Neural progenitor cell (in vitro differentiated cells): Measurements from ENCODE around the gene PDLIM5.

ENCODE experiments used
- CTCF ChIP-seq: fragments of 200-600 bp; sonication (generic); IDR thresholded peaks from 2 replicates; pipeline ENCODE4 v1.5.1; 2017; ENCODE audit warnings: antibody characterized with exemption, mild to moderate bottlenecking
- EZH2 ChIP-seq: fragments of 200-600 bp; sonication (generic); IDR thresholded peaks from 2 replicates; pipeline ENCODE4 v1.6.1; 2017; ENCODE audit warnings: antibody characterized with exemption, mild to moderate bottlenecking, moderate library complexity

- TF ChIP-seq EZH2 = no peak
- TF ChIP-seq CTCF = no peak
These were observed 122.3 kb downstream of the PDLIM5 start for GRCh38 chr4:94574050-94574449.
